HG03196 (cell line): ENCODE data around the gene UBTD2.

Source experiments
- ATAC-seq: cut with Tn5 transposase; IDR thresholded peaks from one replicate; pipeline ENCODE4 v1.9.1; 2021; ENCODE audit not compliant: unreplicated experiment

Gene UBTD2

DNA sequence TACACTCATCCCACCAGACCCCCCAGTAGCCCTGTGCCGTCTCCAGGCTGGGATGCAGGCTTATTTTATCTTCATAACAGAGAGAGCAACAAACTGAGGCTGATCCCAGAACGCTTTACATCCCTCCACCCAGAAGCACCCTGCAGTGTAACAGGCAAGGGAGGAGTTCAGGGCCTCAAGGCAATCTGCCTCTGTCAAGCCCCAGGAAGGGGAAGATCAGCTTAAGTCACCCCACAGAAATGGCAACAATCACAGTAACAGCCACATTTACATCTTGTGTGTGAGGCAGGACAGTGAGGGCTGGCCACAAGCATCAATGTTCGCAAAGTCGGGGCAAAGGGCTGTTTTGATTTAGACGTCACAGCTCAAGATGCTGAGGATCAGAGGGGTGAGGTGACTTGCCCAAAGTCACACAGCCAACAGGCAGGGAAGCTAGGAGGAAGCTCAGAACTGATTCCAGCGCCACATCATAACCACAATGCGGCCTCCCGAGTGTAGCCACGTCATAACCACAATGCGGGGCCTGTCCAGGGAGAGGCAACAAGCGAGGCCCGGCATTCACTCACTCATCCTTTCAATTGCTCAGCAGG, 109.9 kb downstream of the UBTD2 start:
- ATAC-seq, result no peak

DNA sequence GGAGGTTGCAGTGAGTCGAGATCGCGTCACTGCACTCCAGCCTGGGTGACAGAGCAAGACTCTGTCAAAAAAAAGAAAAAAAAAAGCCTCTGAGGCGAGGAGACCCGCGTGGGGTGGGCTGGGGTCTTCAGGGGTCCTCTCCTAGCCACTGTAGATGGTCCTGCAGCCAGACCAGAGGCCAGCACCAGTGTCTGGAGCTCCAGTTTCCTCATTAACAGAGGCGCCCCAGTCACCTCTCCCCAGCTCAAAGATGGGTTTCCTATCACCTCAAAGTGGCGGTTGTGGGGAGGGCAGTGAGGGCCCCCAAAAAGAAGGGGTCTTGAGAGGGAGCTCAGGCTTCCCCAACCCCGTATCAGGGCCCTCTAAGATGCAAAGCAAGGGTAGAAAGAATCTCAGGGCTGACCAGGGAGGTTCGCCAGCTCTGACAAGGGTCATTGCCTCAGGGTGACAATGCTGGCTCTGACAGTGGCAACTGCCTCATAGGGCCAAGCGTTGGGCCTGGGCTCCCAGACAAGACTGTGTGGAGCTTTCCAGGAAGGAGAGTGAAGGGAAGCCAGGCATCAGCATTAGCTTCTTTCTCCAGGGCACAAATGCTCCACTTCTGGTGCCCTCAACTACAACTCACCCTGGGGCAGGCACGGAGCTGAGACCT, 110.5 kb downstream of the UBTD2 start:
- no peak for ATAC-seq

DNA sequence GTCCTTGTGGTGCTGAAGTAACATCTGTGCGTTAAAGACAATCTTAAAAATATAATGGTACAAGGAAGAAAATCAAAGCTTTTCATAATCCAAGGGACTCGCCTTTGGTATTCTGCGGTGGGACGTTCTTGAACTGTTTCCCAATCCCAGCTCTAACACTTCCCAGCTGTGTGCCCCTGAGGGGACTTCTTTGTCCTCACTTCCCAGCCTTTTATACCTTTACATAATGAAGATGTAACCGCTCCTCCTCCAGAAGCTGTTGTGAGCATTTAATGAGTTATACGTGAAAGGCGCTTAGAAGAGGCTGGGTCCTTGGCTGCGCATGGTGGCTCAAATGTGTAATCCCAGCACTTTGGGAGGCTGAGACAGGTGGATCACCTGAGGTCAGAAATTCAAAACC, 112.4 kb downstream of the UBTD2 start:
- no peak for ATAC-seq

DNA sequence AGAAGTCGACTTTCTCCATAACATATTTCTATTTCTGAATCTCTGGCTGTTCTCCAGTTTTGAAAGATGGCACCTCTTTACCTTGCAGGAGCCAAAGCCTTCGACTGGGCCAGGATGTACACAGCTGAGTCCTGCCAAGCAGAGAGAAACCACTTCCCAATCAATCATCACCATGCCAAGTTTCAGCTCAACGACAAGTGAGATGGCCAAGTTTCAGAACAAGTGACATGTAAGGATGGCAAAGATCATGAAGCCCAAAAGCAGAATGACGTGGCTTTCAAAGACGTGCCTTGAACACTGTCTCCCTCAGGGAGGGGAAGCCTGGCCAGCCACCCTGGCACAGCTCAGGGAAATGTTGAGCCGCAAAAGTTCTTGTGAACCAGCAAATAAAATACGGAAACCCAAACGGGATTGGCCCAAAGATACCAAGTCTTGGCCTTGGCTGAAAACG, 113.3 kb downstream of the UBTD2 start:
- ATAC-seq, result no peak

DNA sequence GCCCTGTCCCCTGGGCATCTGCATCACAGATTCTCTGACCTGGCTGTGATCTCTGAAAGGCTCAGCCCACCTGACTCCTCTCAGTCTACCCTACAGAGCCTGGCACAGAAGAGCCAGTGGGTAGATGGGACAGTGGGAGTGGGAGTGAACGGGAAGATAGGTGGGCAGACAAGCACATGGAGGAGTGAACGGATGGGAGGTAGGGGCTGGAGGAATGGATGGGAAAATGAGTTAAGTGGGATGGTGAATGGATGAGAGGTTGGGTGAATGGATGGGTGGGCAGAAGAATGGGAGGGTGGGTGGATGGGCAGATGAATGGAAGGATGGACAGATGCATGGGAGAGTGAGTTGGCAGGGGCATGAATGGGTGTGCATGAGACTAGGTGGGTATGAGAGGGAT, 114.3 kb downstream of the UBTD2 start:
- ATAC-seq, result no peak

DNA sequence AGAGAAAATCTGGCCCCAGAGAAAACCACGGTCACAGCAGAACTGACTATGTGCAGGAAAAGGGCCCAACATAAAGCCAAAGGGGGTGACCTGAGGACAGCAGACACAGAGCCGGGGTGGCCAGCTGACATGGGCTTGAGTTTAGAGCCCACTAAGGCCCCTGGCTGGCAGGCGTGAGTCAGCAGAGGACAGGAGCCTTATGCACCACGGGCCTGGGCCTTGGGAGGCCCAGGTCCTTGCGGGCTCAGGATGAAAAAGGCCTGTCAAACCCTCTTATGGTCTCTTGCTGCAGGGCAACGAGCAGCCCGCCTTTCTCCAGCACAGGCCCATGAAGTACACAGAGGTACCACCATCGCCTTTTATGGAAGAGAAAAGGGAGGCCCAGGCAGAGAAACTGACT, 115.3 kb downstream of the UBTD2 start:
- no peak for ATAC-seq

DNA sequence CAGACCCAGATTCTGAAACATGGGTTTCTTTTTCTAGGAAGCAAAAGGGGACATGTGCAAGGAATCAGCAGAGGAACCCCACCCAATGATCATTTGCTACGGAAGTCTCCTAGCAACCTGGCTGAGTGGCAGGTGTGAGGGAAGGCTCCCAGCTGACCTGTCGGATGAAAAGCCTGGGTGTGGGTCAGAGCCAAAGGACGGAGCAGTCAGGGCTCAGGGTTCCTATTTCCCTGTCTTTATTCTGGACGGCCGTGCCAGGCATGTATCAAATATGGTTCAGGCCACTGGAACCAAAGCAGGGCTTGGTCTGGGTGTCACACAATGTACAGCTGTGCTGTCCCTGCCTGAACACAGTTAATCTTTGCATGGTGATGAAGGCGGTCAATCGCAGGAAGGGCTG, 115.7 kb downstream of the UBTD2 start:
- ATAC-seq, result no peak

DNA sequence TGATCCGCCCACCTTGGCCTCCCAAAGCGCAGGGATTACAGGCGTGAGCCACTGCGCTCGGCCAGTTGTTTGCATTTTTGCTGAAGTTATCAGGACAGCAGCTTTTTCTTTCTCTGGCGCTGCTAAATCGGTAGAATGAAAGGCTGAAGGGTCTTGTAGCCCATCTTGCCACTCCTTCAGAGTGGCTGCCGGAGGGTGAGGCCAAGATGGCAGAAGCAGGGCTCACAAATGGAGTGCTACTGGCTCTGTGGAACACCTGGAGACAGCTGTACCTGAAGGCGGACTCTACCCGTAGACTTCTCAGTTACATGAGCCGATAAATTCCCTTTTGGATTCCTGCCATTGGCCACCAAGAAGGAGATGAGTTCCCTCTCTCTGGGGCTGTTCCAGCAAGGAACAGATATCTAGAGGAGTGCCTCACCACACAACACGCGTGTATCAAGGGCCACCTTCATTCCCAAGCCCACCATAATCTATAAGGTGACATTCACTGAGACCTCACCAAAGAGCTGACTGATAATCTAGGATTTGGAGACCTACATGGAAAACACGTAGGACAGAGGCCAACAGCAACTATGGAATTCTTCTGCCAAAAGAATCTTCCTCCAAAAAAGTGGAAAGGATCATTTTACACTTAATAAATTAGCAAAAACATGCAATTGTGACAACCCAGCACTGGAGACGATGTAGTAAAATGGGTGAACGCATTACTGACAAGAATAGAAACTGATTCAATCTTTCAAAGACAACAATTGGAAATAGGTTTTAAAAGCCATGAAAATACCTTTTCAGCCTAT, 117.3 kb downstream of the UBTD2 start:
- ATAC-seq, result no peak

DNA sequence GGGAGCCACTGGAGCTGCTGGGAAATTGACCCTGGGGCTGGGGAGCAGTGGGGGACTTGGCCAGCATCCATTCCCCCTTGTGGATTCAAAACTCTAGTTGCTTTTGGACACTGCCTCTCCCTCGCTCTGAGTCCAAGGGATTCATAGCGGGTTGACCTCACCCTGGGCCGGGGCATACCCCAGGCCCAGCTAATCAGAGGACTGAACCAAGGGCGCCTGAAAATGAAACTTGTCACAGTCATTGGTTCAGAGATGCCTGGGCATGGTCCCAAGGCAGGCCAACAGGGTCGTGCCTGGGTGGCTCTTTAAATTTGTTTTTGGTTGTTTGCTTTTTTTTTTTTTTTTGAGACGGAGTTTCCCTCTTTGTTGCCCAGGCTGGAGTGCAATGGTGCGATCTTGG, 118.1 kb downstream of the UBTD2 start:
- ATAC-seq, result peak; percentile 70

DNA sequence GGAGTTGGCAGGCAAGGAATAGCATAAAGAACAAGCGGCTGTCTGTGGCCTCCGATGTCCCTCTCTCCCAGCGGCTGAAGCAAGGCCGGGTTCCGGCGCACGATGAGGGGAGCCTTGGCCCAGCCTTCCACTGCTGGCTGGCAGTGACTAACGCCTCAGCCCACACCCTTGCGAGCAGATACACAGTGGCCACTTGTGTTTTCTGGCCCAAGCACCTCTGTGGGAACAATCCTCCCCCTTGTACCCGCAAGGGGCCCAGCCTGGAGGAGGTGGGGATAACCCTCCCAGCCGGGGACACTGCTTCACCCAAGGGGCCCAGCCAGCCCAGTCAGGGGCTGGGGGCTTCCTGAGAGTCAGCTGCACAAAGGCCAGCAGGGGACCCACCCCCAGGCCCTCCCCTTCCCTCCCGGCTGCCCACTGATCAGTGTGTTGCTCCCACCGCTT, 118.8 kb downstream of the UBTD2 start:
- ATAC-seq, result no peak

DNA sequence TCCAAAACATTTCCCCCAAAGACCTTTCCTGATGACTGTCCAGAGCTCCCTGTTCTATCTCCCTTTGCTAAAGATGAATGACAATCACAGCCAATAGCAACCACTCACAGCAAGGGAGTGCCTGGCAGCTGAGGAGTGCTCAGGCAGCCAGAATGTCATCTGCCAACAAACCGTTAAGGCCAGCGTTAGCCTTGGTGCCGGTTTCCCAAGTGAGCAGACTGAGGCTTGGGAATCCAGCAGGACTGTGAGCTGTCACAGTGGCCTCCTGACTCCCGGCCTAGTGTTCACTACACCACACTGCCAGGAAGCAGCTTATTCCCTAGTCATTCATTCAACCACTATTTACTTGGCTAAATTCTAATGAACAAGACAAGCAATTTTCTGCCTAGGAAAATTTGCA, 120.2 kb downstream of the UBTD2 start:
- no peak for ATAC-seq

DNA sequence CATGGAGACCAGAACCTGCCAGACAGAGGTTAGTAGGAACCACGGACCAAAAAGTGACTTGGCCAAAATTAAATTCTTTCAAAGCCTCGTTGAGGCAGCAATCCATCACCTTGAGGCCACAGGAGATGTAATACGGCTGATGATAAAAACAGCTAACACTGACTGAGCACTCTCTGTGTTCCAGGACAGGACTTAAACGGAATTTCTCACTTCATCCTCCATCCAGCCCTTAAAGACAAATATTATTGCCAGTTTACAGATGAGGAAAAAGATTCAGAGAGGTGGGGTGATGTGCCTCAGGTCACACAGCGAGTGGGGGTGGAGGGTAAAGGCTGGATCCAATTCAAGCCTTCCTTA, 120.6 kb downstream of the UBTD2 start:
- no peak for ATAC-seq

DNA sequence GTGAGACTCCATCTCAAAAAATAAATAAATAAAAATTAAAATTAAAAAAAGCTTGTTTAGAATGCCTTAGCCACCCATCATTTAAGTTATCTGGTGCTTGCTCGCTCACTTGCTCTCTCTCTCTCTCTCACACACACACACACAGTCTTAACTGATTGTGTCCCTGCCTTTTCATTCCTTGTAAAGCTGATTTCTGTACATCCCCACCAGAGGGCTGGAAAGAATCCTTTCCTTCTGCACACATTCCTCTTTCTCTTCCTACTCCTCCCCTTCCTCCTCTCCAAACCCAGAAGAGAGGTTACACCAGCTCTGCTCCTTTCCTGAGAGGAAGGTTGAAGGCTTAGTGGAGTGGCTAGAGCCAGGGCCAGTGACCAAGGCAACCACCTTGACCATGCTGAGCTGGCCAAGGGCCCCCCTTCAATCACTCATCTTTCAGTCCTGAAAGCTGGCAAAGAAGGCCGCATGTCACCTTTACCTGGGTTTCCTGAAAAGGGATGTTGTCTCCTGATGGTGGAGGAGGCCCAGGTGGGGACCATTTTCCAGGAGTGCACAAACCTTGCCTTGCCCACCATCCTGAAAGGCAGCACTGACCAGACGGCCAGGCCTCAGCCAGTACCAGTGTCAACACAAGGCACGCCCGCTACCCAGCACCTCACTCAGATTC, 121.1 kb downstream of the UBTD2 start:
- no peak for ATAC-seq

DNA sequence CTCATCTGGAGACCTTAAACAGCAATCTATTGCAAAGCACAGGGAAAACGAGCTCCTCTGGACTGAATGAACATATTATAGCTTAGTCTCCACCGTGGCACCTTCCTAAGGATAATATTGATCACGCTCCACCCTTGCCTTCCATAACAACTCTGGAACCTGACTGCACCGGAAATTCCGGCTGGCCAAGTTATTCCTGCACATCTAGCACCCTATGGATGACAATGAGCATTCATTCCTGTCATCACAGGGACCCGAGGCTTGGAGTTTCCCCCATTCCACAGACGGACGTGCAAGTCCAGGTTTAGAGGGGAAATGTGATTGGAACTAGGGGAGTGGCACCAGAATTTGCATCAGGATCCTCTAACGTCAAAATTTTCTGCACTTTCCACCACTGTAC, 123.1 kb downstream of the UBTD2 start:
- ATAC-seq, result no peak
